IPS-NIHi7 (cell line): Measurements from ENCODE around the gene OR1C1.
"Not testable (repeated sequence)": the region's sequence is repeated elsewhere in the genome, so short reads cannot be mapped to it uniquely, and the experiment has no call there.

Experiments used
- DNase-seq: peaks from one replicate; pipeline ENCODE4 v3.0.0; 2012; ENCODE audit warnings: mixed read lengths; ENCODE audit errors: extremely low spot score

The OR1C1 gene, protein sequence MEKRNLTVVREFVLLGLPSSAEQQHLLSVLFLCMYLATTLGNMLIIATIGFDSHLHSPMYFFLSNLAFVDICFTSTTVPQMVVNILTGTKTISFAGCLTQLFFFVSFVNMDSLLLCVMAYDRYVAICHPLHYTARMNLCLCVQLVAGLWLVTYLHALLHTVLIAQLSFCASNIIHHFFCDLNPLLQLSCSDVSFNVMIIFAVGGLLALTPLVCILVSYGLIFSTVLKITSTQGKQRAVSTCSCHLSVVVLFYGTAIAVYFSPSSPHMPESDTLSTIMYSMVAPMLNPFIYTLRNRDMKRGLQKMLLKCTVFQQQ

GRCh38 chr1:247760456-247760855, at the start of gene OR1C1:
TSS of gene OR1C1 (minus strand) at chr1:247760556. CDS start at chr1:247758406, 2,150 bp downstream.
- no peak for DNase-seq

- no peak for DNase-seq
Measured at GRCh38 chr1:247797518-247797917, 37.2 kb upstream of the OR1C1 start.

DNA sequence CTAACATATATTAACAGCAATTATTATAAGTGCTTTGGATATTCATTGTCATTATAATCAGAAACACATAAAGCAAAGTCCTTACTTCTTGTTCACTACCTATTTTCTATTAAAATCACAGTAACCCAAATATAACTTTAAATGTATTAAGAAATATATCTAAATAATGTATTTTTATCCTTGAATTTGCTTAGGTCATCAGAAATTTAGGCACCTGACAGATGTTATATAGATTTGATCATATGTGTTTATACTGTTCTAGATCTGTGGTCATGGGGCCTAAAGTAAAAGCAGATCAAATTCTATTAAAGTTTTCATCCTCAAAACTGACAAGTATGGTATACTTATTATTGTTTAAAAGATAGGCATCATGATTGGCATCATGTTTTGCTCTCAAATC, 9.2 kb upstream of the OR1C1 start:
- no peak for DNase-seq

DNA sequence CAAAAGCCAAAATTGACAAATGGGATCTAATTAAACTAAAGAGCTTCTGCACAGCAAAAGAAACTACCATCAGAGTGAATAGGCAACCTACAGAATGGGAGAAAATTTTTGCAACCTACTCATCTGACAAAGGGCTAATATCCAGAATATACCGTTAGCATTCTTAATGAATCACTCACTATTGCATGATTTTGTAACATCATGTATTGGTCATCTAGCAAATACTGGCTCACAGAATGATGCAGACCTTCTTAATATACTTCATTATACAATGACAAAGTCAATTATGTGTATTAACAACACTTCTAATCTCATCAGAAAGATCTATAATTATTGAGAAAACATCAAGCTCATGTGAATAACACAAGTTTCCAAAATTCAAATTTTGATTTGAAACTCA, 6.0 kb downstream of the OR1C1 start:
- DNase-seq = not testable (repeated sequence)

DNA sequence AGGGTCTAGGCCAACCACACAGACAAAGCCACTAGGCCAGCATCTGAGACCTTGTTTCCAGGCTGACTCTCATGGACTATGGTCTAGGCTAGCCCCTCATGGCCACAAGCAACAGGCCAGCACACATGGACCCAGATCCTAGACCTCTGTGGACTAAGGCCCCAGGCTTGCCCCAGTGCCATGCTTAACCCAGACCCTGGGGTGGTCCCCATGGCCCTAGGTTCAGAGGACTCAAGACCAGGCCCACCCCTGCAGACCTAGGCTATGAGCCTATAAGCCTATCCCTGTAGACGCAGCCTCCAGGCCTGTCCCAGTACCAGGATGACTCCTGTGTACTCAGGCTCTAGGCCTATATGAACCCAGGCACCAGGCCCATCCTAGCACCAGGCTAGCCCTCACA, 10.5 kb downstream of the OR1C1 start:
- DNase-seq = no peak

DNA sequence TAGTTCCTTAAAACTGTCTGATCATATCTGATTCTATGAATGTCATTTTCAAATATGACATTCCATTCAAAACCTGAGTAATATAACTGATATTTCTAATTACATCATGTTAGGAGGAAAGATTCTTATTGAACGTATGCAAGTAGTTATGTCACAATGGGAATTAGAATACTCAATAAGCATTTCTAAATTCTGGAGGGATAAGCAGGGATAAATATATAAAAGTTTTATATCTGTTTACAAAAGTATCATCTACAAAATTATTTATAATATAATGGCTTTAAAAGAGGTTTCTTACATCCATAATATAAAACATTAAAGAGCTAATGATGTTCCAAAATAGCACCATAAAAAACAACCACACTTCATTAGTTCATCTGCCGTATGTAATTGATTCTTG, 12.3 kb downstream of the OR1C1 start, which contains the start of gene OR14A2:
OR14A2 (minus strand) TSS at position 101 of the 400 bp plus-strand sequence.
- no peak for DNase-seq

DNA sequence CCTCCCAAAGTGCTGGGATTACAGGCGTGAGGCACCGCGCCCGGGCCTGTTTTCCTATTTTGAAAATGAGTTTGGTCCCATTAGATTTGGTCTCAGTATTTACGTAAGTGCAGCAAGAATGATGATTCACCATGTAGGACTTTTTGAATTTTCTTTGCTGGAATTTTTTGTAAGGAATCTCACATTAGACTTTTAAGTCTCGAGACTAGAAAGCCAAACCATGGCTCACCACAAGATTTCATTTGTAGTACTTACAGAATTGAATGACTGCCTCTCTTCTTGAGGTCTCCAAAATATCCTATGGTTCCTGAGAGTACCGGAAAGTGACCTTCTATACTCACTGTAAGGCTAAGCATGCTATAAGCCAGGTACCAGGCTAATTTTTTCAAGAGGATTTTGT, 12.7 kb downstream of the OR1C1 start:
- no peak for DNase-seq

DNA sequence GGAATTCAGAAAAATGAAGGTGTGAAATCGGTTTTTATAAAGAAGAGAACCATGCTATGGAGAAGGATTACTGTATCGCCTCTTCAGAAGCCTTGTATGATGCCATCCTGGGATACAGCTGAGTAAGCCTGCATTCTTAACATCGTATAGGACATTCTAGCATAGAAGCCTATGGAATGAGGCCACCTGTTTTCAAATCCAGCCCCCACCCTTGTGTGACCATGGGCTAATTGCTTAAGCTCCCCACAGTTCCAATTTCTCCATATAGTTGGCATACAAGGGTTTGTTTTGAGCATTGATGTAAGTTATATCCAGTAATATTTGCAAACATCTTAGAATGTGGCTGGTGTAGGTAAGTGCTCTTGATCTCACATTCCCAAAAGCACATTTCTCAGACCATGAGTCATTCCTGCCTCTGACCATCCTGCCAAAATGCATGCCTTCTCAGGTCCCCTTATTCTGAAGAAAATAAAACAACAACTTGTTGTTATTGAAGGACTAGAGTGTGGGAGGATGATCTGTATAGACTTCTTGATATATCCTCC, 13.9 kb downstream of the OR1C1 start:
- DNase-seq = no peak

- not testable (repeated sequence) for DNase-seq
Measured at GRCh38 chr1:247742215-247742760, 18.1 kb downstream of the OR1C1 start.

GRCh38 chr1:247741756-247742155, 18.6 kb downstream of the OR1C1 start:
- DNase-seq = no peak

DNA sequence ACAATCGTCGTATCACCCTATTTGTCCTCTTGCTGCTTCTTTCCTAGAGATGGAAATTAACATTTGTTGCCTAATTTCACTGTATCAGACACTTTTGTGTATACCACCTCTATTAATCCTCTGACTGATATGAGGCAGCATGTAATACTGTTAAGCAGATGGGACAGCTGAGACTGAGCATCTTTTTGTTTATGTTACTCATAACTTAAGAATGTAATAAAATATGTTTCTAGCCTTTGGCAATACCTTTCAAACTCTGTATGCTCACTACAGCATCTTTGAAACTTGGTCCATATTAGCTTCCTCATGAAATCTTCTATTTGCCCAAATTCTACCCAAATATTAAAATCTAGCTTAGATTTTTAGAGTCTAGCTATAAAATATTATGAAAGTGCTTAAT, 19.6 kb downstream of the OR1C1 start:
- DNase-seq = no peak

GRCh38 chr1:247738315-247738714, 22.0 kb downstream of the OR1C1 start, which contains the start of gene OR14K1:
TSS of gene OR14K1 (plus strand) at chr1:247738615. CDS start at chr1:247738615, 0 bp downstream.
- DNase-seq = no peak

DNA sequence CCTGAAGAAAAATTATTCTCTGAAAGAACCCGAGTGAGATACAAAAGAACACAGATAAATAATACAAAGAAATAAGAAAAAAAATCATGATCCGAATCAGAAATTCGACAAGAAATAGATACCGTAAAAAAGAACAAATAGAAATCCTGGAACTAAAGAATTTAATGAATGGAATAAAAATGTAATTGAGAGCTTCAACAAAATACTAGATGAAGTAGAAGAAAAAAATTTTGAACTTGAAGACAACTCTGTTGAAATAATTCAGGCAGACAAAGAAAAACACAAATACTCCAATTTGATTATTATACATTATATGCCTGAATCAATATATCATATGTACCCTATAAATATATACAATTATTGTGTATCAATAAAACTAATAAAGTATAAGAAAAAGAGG, 39.1 kb downstream of the OR1C1 start:
- no peak for DNase-seq

- no peak for DNase-seq
Measured at GRCh38 chr1:247716546-247716945, 43.8 kb downstream of the OR1C1 start, which contains the start of gene OR6F1. TSS of gene OR6F1 (minus strand) at chr1:247716646. CDS start at chr1:247712755, 3,891 bp downstream.

GRCh38 chr1:247713753-247714152, 46.6 kb downstream of the OR1C1 start:
- DNase-seq = no peak

- not testable (repeated sequence) for DNase-seq
Measured at GRCh38 chr1:247710681-247711080, 49.7 kb downstream of the OR1C1 start.
